WTC11 (cell line): ENCODE measurements around the gene RAB3A. TPM values are rescaled to one million over a fixed set of nuclear protein-coding genes. Genes with fewer than 3 reads are reported as not detected.

Experiments
- ATAC-seq: fragments of 200-7000 bp; cut with Tn5 transposase; 2 replicates; pipeline ENCODE4 v1.10.0; 2021; ENCODE audit warnings: mild to moderate bottlenecking, moderate library complexity
- CTCF ChIA-PET: fragments of 300-600 bp; sonication (Branson Sonifier 250); formaldehyde crosslinking; loops from one replicate; lab custom pipeline; 2021; ENCODE audit warnings: antibody characterized with exemption; lab: Charles Lee
- POLR2A ChIA-PET: fragments of 350-600 bp; sonication (Branson Sonifier 250); formaldehyde crosslinking; loops from one replicate; lab custom pipeline; 2021; ENCODE audit warnings: antibody characterized with exemption; lab: Charles Lee
- DNase-seq: peaks from one replicate; pipeline ENCODE4 v3.0.0; 2021; ENCODE audit warnings: low spot score
- H3K27ac Mint-ChIP-seq: 2 replicates; pipeline ENCODE4 v1.8.0; 2021; ENCODE audit warnings: mixed read lengths
- H3K27me3 Mint-ChIP-seq: 2 replicates; pipeline ENCODE4 v1.8.0; 2021; ENCODE audit warnings: low read depth, mild to moderate bottlenecking, moderate library complexity, mixed read lengths
- H3K36me3 Mint-ChIP-seq: 2 replicates; pipeline ENCODE4 v1.8.0; 2021; ENCODE audit warnings: mixed read lengths
- H3K4me1 Mint-ChIP-seq: 2 replicates; pipeline ENCODE4 v1.8.0; 2022; ENCODE audit warnings: mixed read lengths
- H3K4me3 Mint-ChIP-seq: 2 replicates; pipeline ENCODE4 v1.8.0; 2021; ENCODE audit warnings: mild to moderate bottlenecking, moderate library complexity, mixed read lengths
- H3K9me3 Mint-ChIP-seq: 2 replicates; pipeline ENCODE4 v1.8.0; 2021; ENCODE audit warnings: mixed read lengths
- ATF3 ChIP-seq: sonication (generic); formaldehyde crosslinking; conservative IDR thresholded peaks from 2 replicates; pipeline ENCODE4 v1.8.1; 2022; ENCODE audit warnings: mild to moderate bottlenecking, missing genetic modification reagents
- FOXP1 ChIP-seq: sonication (generic); formaldehyde crosslinking; IDR thresholded peaks from 2 replicates; pipeline ENCODE4 v1.8.0; 2022; ENCODE audit warnings: missing genetic modification reagents, mild to moderate bottlenecking, moderate library complexity, borderline replicate concordance
- HMGXB4 ChIP-seq: sonication (generic); formaldehyde crosslinking; IDR thresholded peaks from 2 replicates; pipeline ENCODE4 v1.8.1; 2023; ENCODE audit warnings: mild to moderate bottlenecking, moderate library complexity, missing genetic modification reagents
- MXD4 ChIP-seq: fragments of 250-450 bp; sonication (Bioruptor Pico); IDR thresholded peaks from 2 replicates; pipeline ENCODE4 v1.8.0; 2021; ENCODE audit warnings: mild to moderate bottlenecking, moderate library complexity, borderline replicate concordance
- NFE2L1 ChIP-seq: sonication (generic); formaldehyde crosslinking; IDR thresholded peaks from 2 replicates; pipeline ENCODE4 v1.8.1; 2023; ENCODE audit warnings: missing genetic modification reagents
- SP1 ChIP-seq: sonication (generic); formaldehyde crosslinking; conservative IDR thresholded peaks from 2 replicates; pipeline ENCODE4 v1.8.1; 2022; ENCODE audit warnings: missing genetic modification reagents
- TCF7 ChIP-seq: sonication (generic); formaldehyde crosslinking; IDR thresholded peaks from 2 replicates; pipeline ENCODE4 v1.8.0; 2022; ENCODE audit warnings: mild to moderate bottlenecking, low read depth, missing genetic modification reagents, moderate library complexity
- TP53 ChIP-seq: sonication (generic); formaldehyde crosslinking; IDR thresholded peaks from 2 replicates; pipeline ENCODE4 v1.8.1; 2023; ENCODE audit warnings: mild to moderate bottlenecking, missing genetic modification reagents
- ZNF219 ChIP-seq: sonication (generic); formaldehyde crosslinking; IDR thresholded peaks from 2 replicates; pipeline ENCODE4 v1.8.0; 2023; ENCODE audit warnings: missing genetic modification reagents, mild to moderate bottlenecking, borderline replicate concordance
- ZNF232 ChIP-seq: sonication (generic); formaldehyde crosslinking; IDR thresholded peaks from 2 replicates; pipeline ENCODE4 v1.8.0; 2022; ENCODE audit warnings: mild to moderate bottlenecking, missing genetic modification reagents
- ZSCAN18 ChIP-seq: fragments of 250-450 bp; sonication (Bioruptor Pico); IDR thresholded peaks from 2 replicates; pipeline ENCODE4 v2.1.2; 2022; ENCODE audit warnings: mild to moderate bottlenecking, moderate library complexity
- total RNA-seq: library from RNA; stranded (reverse); gene quantifications from 3 replicates; pipeline ENCODE4 v1.2.3, GENCODE V29; 2021
- TF ChIP-seq, protein P1 (sequence below): sonication (generic); formaldehyde crosslinking; IDR thresholded peaks from 2 replicates; pipeline ENCODE4 v1.8.0; 2023; ENCODE audit warnings: mild to moderate bottlenecking, missing genetic modification reagents
- TF ChIP-seq, protein P2 (sequence below): fragments of 200-600 bp; IDR thresholded peaks from 2 replicates; pipeline ENCODE4 v1.8.0; 2022; ENCODE audit warnings: antibody characterized with exemption
- TF ChIP-seq, protein P3 (sequence below): fragments of 250-450 bp; sonication (Bioruptor Pico); conservative IDR thresholded peaks from 2 replicates; pipeline ENCODE4 v1.9.0; 2021; ENCODE audit warnings: mild to moderate bottlenecking
- TF ChIP-seq, protein P4 (sequence below): sonication (generic); formaldehyde crosslinking; IDR thresholded peaks from 2 replicates; pipeline ENCODE4 v1.8.0; 2022; ENCODE audit warnings: mild to moderate bottlenecking, missing genetic modification reagents
- TF ChIP-seq, protein P5 (sequence below): sonication (generic); formaldehyde crosslinking; IDR thresholded peaks from 2 replicates; pipeline ENCODE4 v1.8.1; 2022; ENCODE audit warnings: mild to moderate bottlenecking, moderate library complexity, missing genetic modification reagents

The RAB3A gene
- total RNA-seq, 1 experiment from 2014 or later: 12.2 TPM

DNA sequence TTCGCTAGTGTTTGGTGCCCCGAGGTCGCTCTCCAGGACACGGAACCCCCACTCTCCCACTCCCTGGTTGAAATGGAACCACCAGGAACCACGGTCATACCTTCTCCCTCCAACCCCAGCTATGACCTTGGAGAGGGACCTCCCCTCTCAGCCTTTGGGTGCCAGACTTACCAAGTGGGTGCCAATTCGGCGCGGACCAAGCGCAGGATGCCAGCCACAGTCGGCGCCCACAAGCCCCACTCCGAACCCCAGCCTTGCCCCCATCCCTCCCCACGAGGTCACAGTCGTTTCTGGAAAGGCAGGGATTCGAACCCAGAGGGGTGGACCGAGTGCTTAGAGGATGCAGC is 21.5 kb upstream of the RAB3A start:
- DNase-seq: no peak
- H3K9me3 Mint-ChIP-seq: no peaks in the 10 kb centered on the region
- no peaks in the 10 kb centered on the region for H3K36me3 Mint-ChIP-seq
- H3K27ac Mint-ChIP-seq: no peak overlapping the region
- peaks cover 25% of the 10 kb centered on the region for H3K4me1 Mint-ChIP-seq
- CTCF ChIA-PET: interaction anchor here (0.5 to 3.9 kb wide), 8 partner anchors 17 to 185 kb away, joined by 3 to 72 read pairs (median 7); a partner anchor contains a TSS
- POLR2A ChIA-PET: interaction anchor here (2.1 kb wide), 1 partner anchor 31 kb away, joined by 5 read pairs; no protein-coding TSS in a partner anchor
- H3K27me3 Mint-ChIP-seq: peaks cover 42% of the 10 kb centered on the region
- no peak for TF ChIP-seq ZNF219 (CRISPR knock-in tag)
- TF ChIP-seq FOXP1: 0 out of 2 replicates have a peak, but pooled peaks have one; percentile 36
- no peak for TF ChIP-seq ZNF232 (CRISPR knock-in tag)
- TF ChIP-seq MXD4 (CRISPR knock-in tag): no peak
- no peak for TF ChIP-seq HMGXB4 (CRISPR knock-in tag)
- TF ChIP-seq, protein P1, sequence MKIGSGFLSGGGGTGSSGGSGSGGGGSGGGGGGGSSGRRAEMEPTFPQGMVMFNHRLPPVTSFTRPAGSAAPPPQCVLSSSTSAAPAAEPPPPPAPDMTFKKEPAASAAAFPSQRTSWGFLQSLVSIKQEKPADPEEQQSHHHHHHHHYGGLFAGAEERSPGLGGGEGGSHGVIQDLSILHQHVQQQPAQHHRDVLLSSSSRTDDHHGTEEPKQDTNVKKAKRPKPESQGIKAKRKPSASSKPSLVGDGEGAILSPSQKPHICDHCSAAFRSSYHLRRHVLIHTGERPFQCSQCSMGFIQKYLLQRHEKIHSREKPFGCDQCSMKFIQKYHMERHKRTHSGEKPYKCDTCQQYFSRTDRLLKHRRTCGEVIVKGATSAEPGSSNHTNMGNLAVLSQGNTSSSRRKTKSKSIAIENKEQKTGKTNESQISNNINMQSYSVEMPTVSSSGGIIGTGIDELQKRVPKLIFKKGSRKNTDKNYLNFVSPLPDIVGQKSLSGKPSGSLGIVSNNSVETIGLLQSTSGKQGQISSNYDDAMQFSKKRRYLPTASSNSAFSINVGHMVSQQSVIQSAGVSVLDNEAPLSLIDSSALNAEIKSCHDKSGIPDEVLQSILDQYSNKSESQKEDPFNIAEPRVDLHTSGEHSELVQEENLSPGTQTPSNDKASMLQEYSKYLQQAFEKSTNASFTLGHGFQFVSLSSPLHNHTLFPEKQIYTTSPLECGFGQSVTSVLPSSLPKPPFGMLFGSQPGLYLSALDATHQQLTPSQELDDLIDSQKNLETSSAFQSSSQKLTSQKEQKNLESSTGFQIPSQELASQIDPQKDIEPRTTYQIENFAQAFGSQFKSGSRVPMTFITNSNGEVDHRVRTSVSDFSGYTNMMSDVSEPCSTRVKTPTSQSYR (CRISPR knock-in tag): no peak
- TF ChIP-seq, protein P2, sequence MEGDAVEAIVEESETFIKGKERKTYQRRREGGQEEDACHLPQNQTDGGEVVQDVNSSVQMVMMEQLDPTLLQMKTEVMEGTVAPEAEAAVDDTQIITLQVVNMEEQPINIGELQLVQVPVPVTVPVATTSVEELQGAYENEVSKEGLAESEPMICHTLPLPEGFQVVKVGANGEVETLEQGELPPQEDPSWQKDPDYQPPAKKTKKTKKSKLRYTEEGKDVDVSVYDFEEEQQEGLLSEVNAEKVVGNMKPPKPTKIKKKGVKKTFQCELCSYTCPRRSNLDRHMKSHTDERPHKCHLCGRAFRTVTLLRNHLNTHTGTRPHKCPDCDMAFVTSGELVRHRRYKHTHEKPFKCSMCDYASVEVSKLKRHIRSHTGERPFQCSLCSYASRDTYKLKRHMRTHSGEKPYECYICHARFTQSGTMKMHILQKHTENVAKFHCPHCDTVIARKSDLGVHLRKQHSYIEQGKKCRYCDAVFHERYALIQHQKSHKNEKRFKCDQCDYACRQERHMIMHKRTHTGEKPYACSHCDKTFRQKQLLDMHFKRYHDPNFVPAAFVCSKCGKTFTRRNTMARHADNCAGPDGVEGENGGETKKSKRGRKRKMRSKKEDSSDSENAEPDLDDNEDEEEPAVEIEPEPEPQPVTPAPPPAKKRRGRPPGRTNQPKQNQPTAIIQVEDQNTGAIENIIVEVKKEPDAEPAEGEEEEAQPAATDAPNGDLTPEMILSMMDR: no peak
- TF ChIP-seq TCF7 (CRISPR knock-in tag): no peak
- TF ChIP-seq, all 79 proteins: peak for 1
- H3K4me3 Mint-ChIP-seq: peak overlapping the region; percentile 92
- ATAC-seq: no peak

GRCh38 chr19:18224525-18225354 is 20.9 kb upstream of the RAB3A start:
- Mint-ChIP-seq H3K9me3 (no peaks in the 10 kb centered on the region), H3K27me3 (peaks cover 42% of the 10 kb centered on the region), H3K4me3 (peak overlapping the region; percentile 92), H3K36me3 (no peaks in the 10 kb centered on the region), H3K4me1 (peaks cover 30% of the 10 kb centered on the region), H3K27ac (peak overlapping the region; percentile 100)
- ChIA-PET POLR2A (interaction anchor here (0.9 to 2.1 kb wide), 8 partner anchors 8 to 73 kb away, joined by 3 to 26 read pairs (median 5); partner anchors contain the start of genes JUND and RAB3A), CTCF (interaction anchor here (0.5 to 3.9 kb wide), 31 partner anchors 8 to 227 kb away, joined by 3 to 72 read pairs (median 5); partner anchors contain the start of genes ARRDC2, GDF15, JUND and LSM4)
- DNase-seq (peak; percentile 100), ATAC-seq (peak; percentile 91)
- no peak for TF ChIP-seq TP53 (CRISPR knock-in tag)
- TF ChIP-seq, protein P3, sequence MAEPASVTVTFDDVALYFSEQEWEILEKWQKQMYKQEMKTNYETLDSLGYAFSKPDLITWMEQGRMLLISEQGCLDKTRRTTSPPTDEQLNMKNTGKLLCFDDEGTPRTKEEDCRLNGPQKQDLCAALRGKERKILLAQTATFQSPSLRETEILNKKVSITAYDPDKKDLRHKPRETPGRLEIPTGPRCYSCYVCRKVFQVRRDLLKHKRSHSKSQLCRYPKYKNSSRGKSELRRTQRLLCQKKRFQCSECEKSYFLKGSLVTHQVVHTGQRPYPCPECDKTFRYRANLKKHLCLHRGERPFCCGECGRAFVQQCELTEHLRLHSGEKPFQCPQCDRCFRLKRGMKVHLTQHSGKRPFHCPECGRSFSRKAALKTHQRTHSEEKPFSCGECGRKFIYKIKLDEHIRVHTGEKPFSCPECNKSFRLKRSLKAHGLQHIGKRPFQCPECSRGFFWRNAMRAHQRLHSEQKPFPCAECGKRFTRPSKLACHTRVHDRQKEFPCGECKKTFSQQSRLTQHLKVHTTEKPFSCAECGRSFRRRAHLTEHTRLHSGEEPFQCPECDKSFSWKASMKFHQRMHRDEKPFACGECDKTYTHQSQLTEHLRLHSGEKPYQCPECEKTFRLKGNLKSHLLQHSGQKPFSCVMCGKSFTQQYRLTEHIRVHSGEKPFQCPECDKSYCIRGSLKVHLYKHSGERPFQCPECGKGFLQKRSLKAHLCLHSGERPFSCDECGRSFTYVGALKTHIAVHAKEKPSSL (CRISPR knock-in tag): no peak
- no peak for TF ChIP-seq ATF3 (CRISPR knock-in tag)
- no peak for TF ChIP-seq ZSCAN18 (CRISPR knock-in tag)
- TF ChIP-seq, protein P4, sequence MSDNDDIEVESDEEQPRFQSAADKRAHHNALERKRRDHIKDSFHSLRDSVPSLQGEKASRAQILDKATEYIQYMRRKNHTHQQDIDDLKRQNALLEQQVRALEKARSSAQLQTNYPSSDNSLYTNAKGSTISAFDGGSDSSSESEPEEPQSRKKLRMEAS (CRISPR knock-in tag): 0 out of 2 replicates have a peak, but pooled peaks have one; percentile 12
- no peak for TF ChIP-seq NFE2L1 (CRISPR knock-in tag)
- TF ChIP-seq ZNF219 (CRISPR knock-in tag): no peak
- TF ChIP-seq, protein P5, sequence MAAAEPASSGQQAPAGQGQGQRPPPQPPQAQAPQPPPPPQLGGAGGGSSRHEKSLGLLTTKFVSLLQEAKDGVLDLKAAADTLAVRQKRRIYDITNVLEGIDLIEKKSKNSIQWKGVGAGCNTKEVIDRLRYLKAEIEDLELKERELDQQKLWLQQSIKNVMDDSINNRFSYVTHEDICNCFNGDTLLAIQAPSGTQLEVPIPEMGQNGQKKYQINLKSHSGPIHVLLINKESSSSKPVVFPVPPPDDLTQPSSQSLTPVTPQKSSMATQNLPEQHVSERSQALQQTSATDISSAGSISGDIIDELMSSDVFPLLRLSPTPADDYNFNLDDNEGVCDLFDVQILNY (CRISPR knock-in tag): 0 out of 2 replicates have a peak, but pooled peaks have one; percentile 34
- 0 out of 2 replicates have a peak, but pooled peaks have one; percentile 23 for TF ChIP-seq SP1
